ENCODE data around the gene NEDD4L.

The NEDD4L gene

DNA sequence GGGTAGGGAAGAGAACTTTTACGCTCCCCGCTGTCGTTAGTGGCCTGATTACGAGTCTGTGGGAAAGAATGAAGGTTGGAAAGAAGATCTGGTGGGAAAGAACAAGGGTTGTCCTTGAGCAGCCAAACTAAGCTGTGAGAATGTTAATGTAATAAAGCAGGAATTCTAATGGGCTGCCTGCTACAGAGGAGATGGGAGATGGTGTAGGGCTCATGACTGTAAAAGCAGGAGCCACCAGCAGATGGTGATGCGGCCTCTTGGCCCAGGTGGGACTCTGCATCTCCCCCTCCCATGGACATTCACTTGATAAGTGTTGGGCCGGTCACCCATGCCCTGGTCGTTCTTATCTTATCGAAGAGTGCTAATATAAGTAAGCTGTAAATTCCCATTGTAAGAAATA lies 150.0 kb downstream of the NEDD4L start:
- TF ChIP-seq, protein P1, sequence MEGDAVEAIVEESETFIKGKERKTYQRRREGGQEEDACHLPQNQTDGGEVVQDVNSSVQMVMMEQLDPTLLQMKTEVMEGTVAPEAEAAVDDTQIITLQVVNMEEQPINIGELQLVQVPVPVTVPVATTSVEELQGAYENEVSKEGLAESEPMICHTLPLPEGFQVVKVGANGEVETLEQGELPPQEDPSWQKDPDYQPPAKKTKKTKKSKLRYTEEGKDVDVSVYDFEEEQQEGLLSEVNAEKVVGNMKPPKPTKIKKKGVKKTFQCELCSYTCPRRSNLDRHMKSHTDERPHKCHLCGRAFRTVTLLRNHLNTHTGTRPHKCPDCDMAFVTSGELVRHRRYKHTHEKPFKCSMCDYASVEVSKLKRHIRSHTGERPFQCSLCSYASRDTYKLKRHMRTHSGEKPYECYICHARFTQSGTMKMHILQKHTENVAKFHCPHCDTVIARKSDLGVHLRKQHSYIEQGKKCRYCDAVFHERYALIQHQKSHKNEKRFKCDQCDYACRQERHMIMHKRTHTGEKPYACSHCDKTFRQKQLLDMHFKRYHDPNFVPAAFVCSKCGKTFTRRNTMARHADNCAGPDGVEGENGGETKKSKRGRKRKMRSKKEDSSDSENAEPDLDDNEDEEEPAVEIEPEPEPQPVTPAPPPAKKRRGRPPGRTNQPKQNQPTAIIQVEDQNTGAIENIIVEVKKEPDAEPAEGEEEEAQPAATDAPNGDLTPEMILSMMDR (IDR thresholded peaks at IDR 0.05): peak; percentile 41
- no peaks in the 10 kb centered on the region for H3K9me3 Mint-ChIP-seq
- H3K27ac Mint-ChIP-seq: no peak overlapping the region
- peak; percentile 30 for DNase-seq
- no peaks in the 10 kb centered on the region for H3K36me3 Mint-ChIP-seq (ENCODE audit: low read depth)
- peaks cover 40% of the 10 kb centered on the region for H3K4me1 Mint-ChIP-seq
- peaks cover 27% of the 10 kb centered on the region for H3K27me3 Mint-ChIP-seq (ENCODE audit: low read depth, poor library complexity)
- no peak overlapping the region for H3K4me3 Mint-ChIP-seq

DNA sequence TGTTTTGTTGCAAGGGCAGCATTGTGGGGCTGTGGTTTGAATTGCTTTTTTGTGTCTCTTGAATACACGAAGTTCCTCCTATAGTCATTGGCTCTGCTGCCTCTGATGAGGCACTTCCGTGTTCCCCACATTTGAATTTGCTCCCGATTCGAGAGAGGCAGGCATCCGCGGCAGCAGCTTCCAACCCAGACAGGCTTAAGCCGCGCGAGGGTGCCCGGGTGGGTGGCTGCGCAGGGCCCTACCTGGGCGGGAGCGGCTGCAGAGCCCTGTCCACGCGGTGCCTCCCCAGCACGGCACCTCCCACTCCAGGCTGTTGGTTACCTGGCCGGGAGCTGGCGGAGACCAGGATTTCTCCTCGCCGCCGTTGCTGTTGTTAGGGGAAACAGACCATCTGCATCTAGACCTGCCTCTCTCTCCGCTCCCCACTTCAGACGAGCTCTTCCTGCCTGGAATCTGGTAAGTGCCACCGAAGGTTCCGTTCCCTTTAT lies 151.3 kb downstream of the NEDD4L start:
- peak; percentile 30 for DNase-seq
- Mint-ChIP-seq H3K27me3 (ENCODE audit: low read depth, poor library complexity) (peaks cover 27% of the 10 kb centered on the region), H3K9me3 (no peaks in the 10 kb centered on the region), H3K27ac (no peak overlapping the region), H3K4me1 (peaks cover 40% of the 10 kb centered on the region), H3K4me3 (peak overlapping the region; percentile 80), H3K36me3 (ENCODE audit: low read depth) (no peaks in the 10 kb centered on the region)
- TF ChIP-seq, protein P1 (IDR thresholded peaks at IDR 0.05): no peak

GRCh38 chr18:58196164-58196563 lies 152.1 kb downstream of the NEDD4L start:
- Mint-ChIP-seq H3K27me3 (ENCODE audit: low read depth, poor library complexity) (peaks cover 27% of the 10 kb centered on the region), H3K4me1 (peaks cover 40% of the 10 kb centered on the region), H3K36me3 (ENCODE audit: low read depth) (no peaks in the 10 kb centered on the region), H3K4me3 (peak overlapping the region; percentile 80), H3K9me3 (no peaks in the 10 kb centered on the region), H3K27ac (no peak overlapping the region)
- TF ChIP-seq, protein P1 (IDR thresholded peaks at IDR 0.05): no peak
- no peak for DNase-seq

- H3K27me3 Mint-ChIP-seq (ENCODE audit: low read depth, poor library complexity): peaks cover 27% of the 10 kb centered on the region
- TF ChIP-seq, protein P1 (IDR thresholded peaks at IDR 0.05): no peak
- peaks cover 45% of the 10 kb centered on the region for H3K4me1 Mint-ChIP-seq
Measured at GRCh38 chr18:58196881-58197872, 153.2 kb downstream of the NEDD4L start.

DNA sequence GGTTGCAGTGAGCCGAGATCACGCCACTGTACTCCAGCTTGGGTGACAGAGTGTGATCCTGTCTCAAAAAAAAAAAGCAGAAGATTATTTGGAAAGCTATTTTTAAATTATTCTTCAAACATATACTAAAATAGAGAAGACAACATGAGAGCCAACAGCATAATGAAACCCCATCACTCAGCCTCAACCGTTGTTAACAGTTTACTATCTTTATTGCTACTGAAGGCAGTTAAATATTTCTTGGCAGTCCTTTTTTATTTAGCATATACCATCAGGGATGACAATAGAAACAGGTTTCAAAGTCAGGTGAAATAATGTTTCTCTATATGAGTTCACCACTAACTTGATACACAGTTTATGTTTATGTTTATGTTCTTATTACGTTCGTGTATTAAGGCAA lies 157.2 kb downstream of the NEDD4L start:
- Mint-ChIP-seq H3K27ac (no peak overlapping the region), H3K36me3 (ENCODE audit: low read depth) (no peaks in the 10 kb centered on the region), H3K27me3 (ENCODE audit: low read depth, poor library complexity) (peaks cover 4% of the 10 kb centered on the region), H3K4me3 (no peak overlapping the region), H3K4me1 (peaks cover 37% of the 10 kb centered on the region), H3K9me3 (no peaks in the 10 kb centered on the region)
- TF ChIP-seq, protein P1 (IDR thresholded peaks at IDR 0.05): no peak
- DNase-seq: no peak

More at GRCh38 chr18:58196881-58197872, 153.2 kb downstream of the NEDD4L start:
- no peaks in the 10 kb centered on the region for H3K36me3 Mint-ChIP-seq (ENCODE audit: low read depth)
- DNase-seq: no peak
- H3K27ac Mint-ChIP-seq: peak overlapping the region; percentile 12
- H3K9me3 Mint-ChIP-seq: no peaks in the 10 kb centered on the region
- peak overlapping the region; percentile 80 for H3K4me3 Mint-ChIP-seq

Measured in nephron progenitor cell (in vitro differentiated cells).